SK-N-SH (cell line): ENCODE results near the gene CASQ1. TPM values are rescaled to one million over a fixed set of nuclear protein-coding genes. Genes with fewer than 3 reads are reported as not detected.

ENCODE experiments used
- CTCF ChIA-PET: fragments of 300-600, 350-600 bp; formaldehyde crosslinking; extraction: SDS; loops from one replicate; lab custom pipeline; 2021; lab: Yijun Ruan, JAX
- POLR2A ChIA-PET: fragments of 350-600 bp; sonication (Branson Sonifier 250); formaldehyde crosslinking; extraction: SDS; loops from one replicate; lab custom pipeline; 2020; ENCODE audit warnings: antibody characterized with exemption, inconsistent platforms; lab: Yijun Ruan, JAX
- DNase-seq: peaks from one replicate; pipeline ENCODE4 v3.0.0; 2012
- H2AFZ ChIP-seq: fragments of 200-600 bp; sonication (generic); 2 replicates; pipeline ENCODE4 v1.8.1; 2016; ENCODE audit warnings: antibody characterized with exemption, mild to moderate bottlenecking, low read depth
- H3F3A ChIP-seq: fragments of 200-600 bp; sonication (generic); replicated peaks from 2 replicates; pipeline ENCODE3; 2016; ENCODE audit warnings: antibody characterized with exemption, mild to moderate bottlenecking; ENCODE audit not compliant: insufficient read depth
- H3K27ac ChIP-seq, 2 experiments: fragments of 200-500 bp in 1 of 2; fragments of 200-600 bp in 1 of 2; sonication (Bioruptor generic) in 1 of 2; sonication (generic), shearing (Covaris generic) in 1 of 2; 2 replicates each; pipeline versions ENCODE4 v1.5.1 to v1.6.1; 2014 to 2016; ENCODE audit warnings: low read depth in 2 of 2, inconsistent platforms in 1 of 2, low read length in 1 of 2, mild to moderate bottlenecking in 1 of 2, mixed read lengths in 1 of 2
- H3K27me3 ChIP-seq: fragments of 200-600 bp; sonication (generic), shearing (Covaris generic); 2 replicates; pipeline ENCODE4 v1.6.1; 2016; ENCODE audit warnings: mixed run types; ENCODE audit not compliant: insufficient read depth
- H3K36me3 ChIP-seq, 2 experiments: fragments of 200-500 bp in 1 of 2; fragments of 200-600 bp in 1 of 2; sonication (Bioruptor generic) in 1 of 2; sonication (generic) in 1 of 2; replicated peaks in 1 of 2; 2 replicates each; pipeline versions ENCODE3 to v1.5.1; 2014 to 2016; ENCODE audit warnings: low read length in 1 of 2, mild to moderate bottlenecking in 1 of 2; ENCODE audit not compliant: insufficient read depth in 2 of 2, control insufficient read depth in 1 of 2
- H3K4me1 ChIP-seq, 2 experiments: fragments of 200-500 bp in 1 of 2; fragments of 200-600 bp in 1 of 2; sonication (Bioruptor generic) in 1 of 2; sonication (generic), shearing (Covaris generic) in 1 of 2; 2 replicates each; pipeline versions ENCODE4 v1.5.1 to v1.6.1; 2014 to 2016; ENCODE audit warnings: low read depth in 1 of 2, low read length in 1 of 2, mixed run types in 1 of 2; ENCODE audit not compliant: insufficient read depth in 2 of 2, control insufficient read depth in 1 of 2
- H3K4me2 ChIP-seq: fragments of 200-600 bp; sonication (generic), shearing (Covaris generic); 2 replicates; pipeline ENCODE4 v1.6.1; 2017; ENCODE audit warnings: mixed run types
- H3K4me3 ChIP-seq, 2 experiments: fragments of 200-500 bp in 1 of 2; fragments of 200-600 bp in 1 of 2; sonication (Bioruptor generic) in 1 of 2; sonication (generic), shearing (Covaris generic) in 1 of 2; 2 replicates each; pipeline versions ENCODE4 v1.5.1 to v1.8.1; 2014 to 2016; ENCODE audit warnings: low read depth in 2 of 2, inconsistent platforms in 1 of 2, low read length in 1 of 2, mild to moderate bottlenecking in 1 of 2, mixed read lengths in 1 of 2, moderate library complexity in 1 of 2
- H3K79me2 ChIP-seq: fragments of 200-600 bp; sonication (generic); 2 replicates; pipeline ENCODE4 v1.8.1; 2017; ENCODE audit warnings: mild to moderate bottlenecking; ENCODE audit not compliant: insufficient read depth
- H3K9ac ChIP-seq: fragments of 200-600 bp; sonication (generic); 2 replicates; pipeline ENCODE4 v1.6.1; 2017; ENCODE audit warnings: mixed run types
- H3K9me2 ChIP-seq: fragments of 200-600 bp; sonication (generic); 2 replicates; pipeline ENCODE4 v1.6.1; 2017; ENCODE audit warnings: mixed run types
- H3K9me3 ChIP-seq: fragments of 200-600 bp; sonication (generic); 2 replicates; pipeline ENCODE4 v1.6.1; 2017; ENCODE audit warnings: mixed run types, mild to moderate bottlenecking, moderate library complexity
- H4K20me1 ChIP-seq: fragments of 200-600 bp; sonication (generic); 2 replicates; pipeline ENCODE4 v1.6.1; 2017; ENCODE audit warnings: mild to moderate bottlenecking, mixed run types; ENCODE audit not compliant: insufficient read depth
- ELF1 ChIP-seq: IDR thresholded peaks from 2 replicates; pipeline ENCODE4 v1.4.0; 2012
- EP300 ChIP-seq, 2 experiments: IDR thresholded peaks; 2 replicates each; pipeline versions ENCODE4 v1.4.0 to v1.6.1; 2012; ENCODE audit warnings: borderline replicate concordance in 1 of 2, low read depth in 1 of 2, low read length in 1 of 2
- FOSL2 ChIP-seq: IDR thresholded peaks from 2 replicates; pipeline ENCODE4 v1.4.0; 2012; ENCODE audit warnings: low read depth, mild to moderate bottlenecking, moderate library complexity, borderline replicate concordance
- FOXJ3 ChIP-seq: sonication (generic); formaldehyde crosslinking; IDR thresholded peaks from 2 replicates; pipeline ENCODE4 v1.5.1; 2020; ENCODE audit warnings: mild to moderate bottlenecking, missing genetic modification reagents
- GABPA ChIP-seq: IDR thresholded peaks from 2 replicates; pipeline ENCODE4 v1.4.0; 2012; ENCODE audit warnings: low read depth, mild to moderate bottlenecking
- MEF2A ChIP-seq: IDR thresholded peaks from 2 replicates; pipeline ENCODE4 v1.4.0; 2012; ENCODE audit warnings: low read depth, borderline replicate concordance
- MXI1 ChIP-seq: IDR thresholded peaks from 2 replicates; pipeline ENCODE4 v1.6.1; 2012; ENCODE audit warnings: mild to moderate bottlenecking, low read depth, low read length, improper control_type of control experiment
- POLR2AphosphoS5 ChIP-seq: IDR thresholded peaks from 2 replicates; pipeline ENCODE4 v1.6.1; 2012; ENCODE audit warnings: low read depth, low read length
- RFX5 ChIP-seq: IDR thresholded peaks from 2 replicates; pipeline ENCODE4 v1.6.1; 2012; ENCODE audit warnings: mild to moderate bottlenecking, improper control_type of control experiment, low read length
- RXRA ChIP-seq: IDR thresholded peaks from 2 replicates; pipeline ENCODE4 v1.4.0; 2012; ENCODE audit warnings: low read depth, mild to moderate bottlenecking, borderline replicate concordance
- SIN3A ChIP-seq: IDR thresholded peaks from 2 replicates; pipeline ENCODE4 v1.6.1; 2012; ENCODE audit warnings: low read depth, mild to moderate bottlenecking, low read length, moderate library complexity, borderline replicate concordance
- SMC3 ChIP-seq: IDR thresholded peaks from 2 replicates; pipeline ENCODE4 v1.6.1; 2012; ENCODE audit warnings: low read depth, low read length, improper control_type of control experiment
- TCF12 ChIP-seq: IDR thresholded peaks from 2 replicates; pipeline ENCODE4 v1.4.0; 2012
- YY1 ChIP-seq: IDR thresholded peaks from 2 replicates; pipeline ENCODE4 v1.4.0; 2012; ENCODE audit warnings: low read depth, mild to moderate bottlenecking
- WGBS: methylation state at CpG from one replicate; pipeline ENCODE4 v1.1.6; 2017; ENCODE audit warnings: low lambda C conversion rate; 5-methylcytosine and 5-hydroxymethylcytosine counted together
- polyA plus RNA-seq, 3 experiments: library from polyadenylated mRNA; depleted of rRNA; stranded (reverse); fragments of >200 nt; gene quantifications; 2 replicates each; pipeline ENCODE4 v1.2.3, GENCODE V29; 2012
- TF ChIP-seq, protein P1 (sequence below): IDR thresholded peaks from 2 replicates; pipeline ENCODE4 v1.4.0; 2012; ENCODE audit warnings: low read depth, borderline replicate concordance
- TF ChIP-seq, protein P2 (sequence below): fragments of 150-350 bp; IDR thresholded peaks from 2 replicates; pipeline ENCODE4 v1.6.1; 2017; ENCODE audit warnings: antibody characterized with exemption, low read length, low read depth, borderline replicate concordance
- TF ChIP-seq, protein P3 (sequence below): fragments of 200-600 bp; sonication (generic); IDR thresholded peaks from 2 replicates; pipeline ENCODE4 v1.6.1; 2017; ENCODE audit warnings: antibody characterized with exemption, mild to moderate bottlenecking, moderate library complexity
- TF ChIP-seq, protein P4 (sequence below): fragments of 150-350 bp; IDR thresholded peaks from 2 replicates; pipeline ENCODE4 v1.6.1; 2016; ENCODE audit warnings: mild to moderate bottlenecking, low read depth, low read length
- TF ChIP-seq, protein P5 (sequence below): IDR thresholded peaks from 2 replicates; pipeline ENCODE4 v1.4.0; 2012; ENCODE audit warnings: low read depth

CASQ1 gene
- polyA plus RNA-seq, 1 of the 3 experiments (the other 2 are of a cell fraction): 0.08 TPM

DNA sequence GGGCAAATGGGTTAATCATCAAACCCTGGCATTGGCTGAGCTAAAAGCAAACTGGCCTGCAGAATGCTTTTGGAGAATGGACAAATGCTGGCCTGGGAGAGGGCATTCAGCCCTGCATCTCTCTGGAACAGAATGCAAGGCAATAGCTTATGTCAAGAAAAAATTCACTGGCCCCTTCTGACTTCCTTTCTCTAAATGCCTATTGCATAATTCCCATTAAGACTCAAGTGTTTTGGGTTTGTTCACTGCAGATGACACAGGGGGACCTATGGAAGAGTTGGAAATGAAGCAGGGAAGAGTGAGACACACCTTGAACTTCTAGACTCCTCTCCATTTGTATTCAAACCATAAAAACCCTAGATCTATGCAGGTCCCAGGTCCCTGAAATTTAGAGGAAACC is 30.7 kb downstream of the CASQ1 start (continued):
- TF ChIP-seq, protein P1, sequence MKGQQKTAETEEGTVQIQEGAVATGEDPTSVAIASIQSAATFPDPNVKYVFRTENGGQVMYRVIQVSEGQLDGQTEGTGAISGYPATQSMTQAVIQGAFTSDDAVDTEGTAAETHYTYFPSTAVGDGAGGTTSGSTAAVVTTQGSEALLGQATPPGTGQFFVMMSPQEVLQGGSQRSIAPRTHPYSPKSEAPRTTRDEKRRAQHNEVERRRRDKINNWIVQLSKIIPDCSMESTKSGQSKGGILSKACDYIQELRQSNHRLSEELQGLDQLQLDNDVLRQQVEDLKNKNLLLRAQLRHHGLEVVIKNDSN: no peak
- TF ChIP-seq SIN3A: no peak
- TF ChIP-seq, protein P2, sequence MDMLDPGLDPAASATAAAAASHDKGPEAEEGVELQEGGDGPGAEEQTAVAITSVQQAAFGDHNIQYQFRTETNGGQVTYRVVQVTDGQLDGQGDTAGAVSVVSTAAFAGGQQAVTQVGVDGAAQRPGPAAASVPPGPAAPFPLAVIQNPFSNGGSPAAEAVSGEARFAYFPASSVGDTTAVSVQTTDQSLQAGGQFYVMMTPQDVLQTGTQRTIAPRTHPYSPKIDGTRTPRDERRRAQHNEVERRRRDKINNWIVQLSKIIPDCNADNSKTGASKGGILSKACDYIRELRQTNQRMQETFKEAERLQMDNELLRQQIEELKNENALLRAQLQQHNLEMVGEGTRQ: no peak
- no peak for TF ChIP-seq YY1

DNA sequence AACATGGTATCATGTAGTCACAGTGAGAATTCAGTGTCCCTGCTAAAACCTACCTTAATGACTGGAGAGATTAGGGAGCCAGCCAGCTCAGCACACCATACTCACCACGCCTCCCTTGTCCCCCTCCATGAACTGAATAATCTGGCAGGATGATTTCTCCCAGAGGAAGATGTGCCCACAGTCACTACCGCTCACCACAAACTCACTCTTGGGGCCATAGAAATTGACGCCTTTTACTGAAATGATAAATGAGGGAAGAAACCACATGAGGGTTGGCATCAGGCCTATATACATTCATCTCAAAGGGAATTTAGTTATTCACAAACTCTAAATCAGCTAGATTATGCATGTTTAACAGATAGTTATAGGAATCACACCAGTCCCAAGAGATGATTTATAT is 32.2 kb downstream of the CASQ1 start:
- H3K27ac ChIP-seq: no peak overlapping the region
- ChIA-PET CTCF (interaction anchor here (1.0 to 5.5 kb wide), 6 partner anchors 11 to 137 kb away, joined by 4 to 73 read pairs (median 6); no protein-coding TSS in a partner anchor), POLR2A (no interaction called here)
- TF ChIP-seq RXRA: no peak
- TF ChIP-seq MEF2A: no peak
- no peak for TF ChIP-seq RFX5
- TF ChIP-seq TCF12: no peak
- TF ChIP-seq, protein P3, sequence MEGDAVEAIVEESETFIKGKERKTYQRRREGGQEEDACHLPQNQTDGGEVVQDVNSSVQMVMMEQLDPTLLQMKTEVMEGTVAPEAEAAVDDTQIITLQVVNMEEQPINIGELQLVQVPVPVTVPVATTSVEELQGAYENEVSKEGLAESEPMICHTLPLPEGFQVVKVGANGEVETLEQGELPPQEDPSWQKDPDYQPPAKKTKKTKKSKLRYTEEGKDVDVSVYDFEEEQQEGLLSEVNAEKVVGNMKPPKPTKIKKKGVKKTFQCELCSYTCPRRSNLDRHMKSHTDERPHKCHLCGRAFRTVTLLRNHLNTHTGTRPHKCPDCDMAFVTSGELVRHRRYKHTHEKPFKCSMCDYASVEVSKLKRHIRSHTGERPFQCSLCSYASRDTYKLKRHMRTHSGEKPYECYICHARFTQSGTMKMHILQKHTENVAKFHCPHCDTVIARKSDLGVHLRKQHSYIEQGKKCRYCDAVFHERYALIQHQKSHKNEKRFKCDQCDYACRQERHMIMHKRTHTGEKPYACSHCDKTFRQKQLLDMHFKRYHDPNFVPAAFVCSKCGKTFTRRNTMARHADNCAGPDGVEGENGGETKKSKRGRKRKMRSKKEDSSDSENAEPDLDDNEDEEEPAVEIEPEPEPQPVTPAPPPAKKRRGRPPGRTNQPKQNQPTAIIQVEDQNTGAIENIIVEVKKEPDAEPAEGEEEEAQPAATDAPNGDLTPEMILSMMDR: no peak
- no peak for TF ChIP-seq POLR2AphosphoS5
- no peak for TF ChIP-seq FOXJ3 (CRISPR knock-in tag)
- no peak for TF ChIP-seq ELF1
- no peak for TF ChIP-seq EP300 (IDR thresholded peaks at IDR 0.05; ENCODE audit: borderline replicate concordance in 1 of 2, low read depth in 1 of 2, low read length in 1 of 2)
- TF ChIP-seq, protein P4, sequence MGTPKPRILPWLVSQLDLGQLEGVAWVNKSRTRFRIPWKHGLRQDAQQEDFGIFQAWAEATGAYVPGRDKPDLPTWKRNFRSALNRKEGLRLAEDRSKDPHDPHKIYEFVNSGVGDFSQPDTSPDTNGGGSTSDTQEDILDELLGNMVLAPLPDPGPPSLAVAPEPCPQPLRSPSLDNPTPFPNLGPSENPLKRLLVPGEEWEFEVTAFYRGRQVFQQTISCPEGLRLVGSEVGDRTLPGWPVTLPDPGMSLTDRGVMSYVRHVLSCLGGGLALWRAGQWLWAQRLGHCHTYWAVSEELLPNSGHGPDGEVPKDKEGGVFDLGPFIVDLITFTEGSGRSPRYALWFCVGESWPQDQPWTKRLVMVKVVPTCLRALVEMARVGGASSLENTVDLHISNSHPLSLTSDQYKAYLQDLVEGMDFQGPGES: no peak
- TF ChIP-seq MXI1: no peak
- TF ChIP-seq GABPA: no peak
- no peak for TF ChIP-seq YY1
- TF ChIP-seq, protein P5, sequence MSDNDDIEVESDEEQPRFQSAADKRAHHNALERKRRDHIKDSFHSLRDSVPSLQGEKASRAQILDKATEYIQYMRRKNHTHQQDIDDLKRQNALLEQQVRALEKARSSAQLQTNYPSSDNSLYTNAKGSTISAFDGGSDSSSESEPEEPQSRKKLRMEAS: no peak
- TF ChIP-seq SMC3: no peak
- no peak for TF ChIP-seq FOSL2
- peaks cover 11 to 18% of the 10 kb centered on the region in 2 experiments; a peak in 3 of 4 replicates for H3K4me1 ChIP-seq
- WGBS: 100% methylated on average over 3 of the region's 3 CpGs
- no peaks in the 10 kb centered on the region for H4K20me1 ChIP-seq
- no peaks in the 10 kb centered on the region for H3K27me3 ChIP-seq
- H3K79me2 ChIP-seq: no peaks in the 10 kb centered on the region
- H3K36me3 ChIP-seq: peaks cover 54 to 93% of the 10 kb centered on the region in 2 experiments
- H3K4me2 ChIP-seq: no peak overlapping the region
- peaks cover 35% of the 10 kb centered on the region for H3F3A ChIP-seq
- no peak overlapping the region for H3K4me3 ChIP-seq
- H3K9me2 ChIP-seq: no peaks in the 10 kb centered on the region
- no peak overlapping the region for H2AFZ ChIP-seq
- no peak overlapping the region for H3K9ac ChIP-seq
- no peaks in the 10 kb centered on the region for H3K9me3 ChIP-seq
- DNase-seq: no peak
